GM20431 (cell line): ENCODE data around the gene LTO1.

Experiments used
- in situ Hi-C: fragments of 300-500 bp; cut with MseI, MboI; formaldehyde crosslinking; loops from one replicate; pipeline ENCODE4 v1.15.0; 2020; ENCODE audit warnings: low sequenced_read_pairs; ENCODE audit not compliant: unreplicated experiment

Gene LTO1

DNA sequence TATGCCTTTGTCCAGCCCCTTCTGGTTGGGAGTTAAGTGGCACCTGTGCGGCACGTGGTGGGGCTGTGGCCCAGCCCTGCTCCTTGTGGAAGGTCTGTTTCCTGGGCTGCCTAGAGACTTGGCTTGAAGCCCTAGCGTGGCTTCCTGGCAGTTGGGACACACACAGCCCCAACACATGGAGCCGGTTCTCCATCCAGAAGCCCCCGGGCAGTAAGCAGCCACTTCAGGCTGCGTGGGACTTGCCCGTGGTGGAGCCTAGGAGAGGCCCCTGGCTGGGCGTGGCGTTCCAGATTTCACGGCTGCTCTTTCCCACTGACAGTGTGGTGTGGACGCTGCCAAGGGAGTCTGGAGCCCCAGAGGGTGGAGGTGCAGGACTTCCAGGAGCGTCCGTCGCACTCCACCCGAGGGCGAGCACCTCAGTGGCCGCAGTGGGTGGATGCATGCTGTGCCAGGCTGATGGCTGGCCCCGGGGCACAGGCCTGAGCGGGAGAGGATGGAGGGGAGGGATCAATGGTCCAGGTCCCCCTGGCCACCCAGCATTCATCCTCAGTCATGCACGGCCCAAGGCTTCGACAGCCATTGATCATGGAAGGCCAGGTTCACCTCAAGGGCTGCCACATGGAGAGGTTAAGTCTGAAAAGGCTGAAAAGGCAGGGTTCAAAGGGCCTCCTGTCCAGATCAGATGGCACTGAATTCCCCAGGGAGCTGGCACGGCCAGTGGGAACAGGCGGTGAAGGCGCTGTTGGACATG, 24.9 kb downstream of the LTO1 start:
- in situ Hi-C loops, result no loop called here

DNA sequence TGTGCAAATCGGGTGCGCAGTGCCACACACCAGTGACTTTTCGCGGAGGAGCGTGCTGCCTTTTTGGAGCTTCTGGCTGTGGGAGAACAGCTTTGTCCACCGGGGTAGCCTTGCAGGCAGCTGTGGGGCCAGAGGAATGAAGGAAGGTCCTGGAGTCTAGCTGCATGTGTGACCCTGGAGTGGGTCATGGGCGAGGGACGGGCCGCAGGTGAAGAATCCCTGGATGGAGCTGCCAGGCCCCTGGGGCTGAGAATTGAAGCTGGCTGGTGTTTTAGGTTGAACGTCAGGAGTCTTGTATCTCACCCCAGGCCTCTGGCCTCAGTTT, 25.6 kb downstream of the LTO1 start:
- in situ Hi-C loops, result loop anchor here (25.0 kb wide), 1 partner anchor 362 kb away; the partner anchor contains the start of gene MYEOV

DNA sequence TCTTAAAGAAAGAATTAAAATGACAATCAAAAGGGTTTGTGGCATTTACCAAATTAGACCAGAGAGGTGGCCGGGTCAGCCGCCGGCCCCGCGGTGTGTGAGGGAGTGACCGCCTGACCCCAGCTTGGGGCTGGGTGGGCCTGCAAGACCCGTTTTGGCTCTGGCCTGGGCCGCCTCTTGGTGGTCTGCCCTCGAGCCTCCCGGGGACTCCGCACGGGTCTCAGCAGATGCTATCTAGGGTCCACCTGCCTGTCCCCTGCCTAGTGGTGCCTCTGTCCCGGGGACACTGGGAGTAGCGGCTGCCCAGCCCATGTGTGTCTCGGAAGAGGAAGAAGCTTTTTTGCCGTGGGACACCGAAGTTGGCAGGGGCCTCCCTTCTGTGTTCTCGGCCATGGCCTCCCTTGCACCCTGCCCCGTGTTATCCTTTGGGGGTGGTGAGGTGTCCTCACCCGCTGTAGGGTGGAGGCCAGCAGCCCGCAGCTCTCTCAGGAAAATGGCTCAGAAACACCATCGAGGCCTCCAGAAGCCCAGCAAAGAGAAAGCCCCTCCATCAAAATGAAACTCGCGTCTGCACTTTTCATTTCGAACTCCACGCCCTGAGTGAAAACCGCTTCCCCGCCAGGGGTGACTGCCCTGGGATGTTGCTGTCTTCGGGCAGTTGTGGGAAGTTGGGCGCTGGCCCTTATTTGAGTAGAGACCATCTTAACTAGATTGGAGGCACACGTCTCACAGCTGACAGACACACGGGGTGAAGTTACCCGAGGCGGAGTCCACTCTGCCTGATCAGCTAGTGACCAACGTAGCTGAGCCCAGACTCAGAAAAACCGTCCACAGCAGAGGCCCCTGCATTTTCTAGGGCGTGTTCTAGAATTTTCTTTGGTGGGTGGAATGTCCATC, 26.2 kb downstream of the LTO1 start:
- in situ Hi-C loops, result loop anchor here (25.0 kb wide), 1 partner anchor 362 kb away; the partner anchor contains the start of gene MYEOV

DNA sequence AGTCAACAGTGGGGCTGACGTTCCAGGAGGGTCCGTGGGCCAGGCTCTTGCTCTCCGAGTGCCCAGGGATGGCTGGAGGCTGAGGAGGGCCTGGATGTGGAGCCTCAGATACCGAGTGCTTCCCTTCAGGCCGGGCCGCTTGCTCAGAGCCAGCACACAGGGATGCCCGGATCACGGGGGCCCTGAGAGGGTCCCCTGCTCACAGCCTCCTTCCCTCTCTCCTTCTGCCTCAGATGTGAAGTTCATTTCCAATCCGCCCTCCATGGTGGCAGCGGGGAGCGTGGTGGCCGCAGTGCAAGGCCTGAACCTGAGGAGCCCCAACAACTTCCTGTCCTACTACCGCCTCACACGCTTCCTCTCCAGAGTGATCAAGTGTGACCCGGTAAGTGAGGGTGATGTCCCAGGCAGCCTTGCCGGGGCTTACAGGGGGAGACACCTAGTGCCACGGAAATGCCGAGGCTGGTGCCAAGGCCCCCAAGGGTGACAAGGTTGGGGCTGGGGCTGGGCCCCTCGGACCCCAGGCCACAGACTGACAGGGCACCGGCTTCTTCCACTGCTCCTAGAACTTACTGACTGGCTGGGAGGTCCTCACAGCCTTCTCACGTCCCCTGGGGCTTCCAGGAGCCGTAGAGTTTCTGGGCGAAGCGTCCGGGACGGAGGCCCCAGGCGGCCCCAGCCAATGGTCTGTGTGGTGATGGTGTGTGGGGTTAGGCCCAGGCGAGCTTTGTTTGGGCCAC, 27.2 kb downstream of the LTO1 start:
- in situ Hi-C loops, result loop anchor here (25.0 kb wide), 1 partner anchor 361 kb away; the partner anchor contains the start of gene MYEOV

DNA sequence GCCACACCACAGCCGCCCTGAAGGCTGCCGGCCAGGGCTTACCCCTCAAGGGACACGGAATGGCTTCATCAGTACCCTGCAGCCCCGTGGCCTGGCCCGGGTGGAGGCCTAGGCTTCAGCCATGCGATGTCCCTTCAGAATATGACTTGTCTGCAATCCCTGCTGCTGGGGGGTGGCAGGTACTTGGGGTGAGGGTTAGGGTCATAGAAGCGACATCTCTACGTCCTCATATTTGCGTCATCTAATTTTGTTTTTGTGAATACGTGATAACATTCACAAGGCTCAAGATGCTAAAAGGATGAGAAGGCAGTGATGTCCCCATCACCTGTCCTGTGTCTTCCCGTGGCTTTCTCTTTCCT, 27.8 kb downstream of the LTO1 start:
- in situ Hi-C loops, result loop anchor here (25.0 kb wide), 1 partner anchor 360 kb away; the partner anchor contains the start of gene MYEOV

DNA sequence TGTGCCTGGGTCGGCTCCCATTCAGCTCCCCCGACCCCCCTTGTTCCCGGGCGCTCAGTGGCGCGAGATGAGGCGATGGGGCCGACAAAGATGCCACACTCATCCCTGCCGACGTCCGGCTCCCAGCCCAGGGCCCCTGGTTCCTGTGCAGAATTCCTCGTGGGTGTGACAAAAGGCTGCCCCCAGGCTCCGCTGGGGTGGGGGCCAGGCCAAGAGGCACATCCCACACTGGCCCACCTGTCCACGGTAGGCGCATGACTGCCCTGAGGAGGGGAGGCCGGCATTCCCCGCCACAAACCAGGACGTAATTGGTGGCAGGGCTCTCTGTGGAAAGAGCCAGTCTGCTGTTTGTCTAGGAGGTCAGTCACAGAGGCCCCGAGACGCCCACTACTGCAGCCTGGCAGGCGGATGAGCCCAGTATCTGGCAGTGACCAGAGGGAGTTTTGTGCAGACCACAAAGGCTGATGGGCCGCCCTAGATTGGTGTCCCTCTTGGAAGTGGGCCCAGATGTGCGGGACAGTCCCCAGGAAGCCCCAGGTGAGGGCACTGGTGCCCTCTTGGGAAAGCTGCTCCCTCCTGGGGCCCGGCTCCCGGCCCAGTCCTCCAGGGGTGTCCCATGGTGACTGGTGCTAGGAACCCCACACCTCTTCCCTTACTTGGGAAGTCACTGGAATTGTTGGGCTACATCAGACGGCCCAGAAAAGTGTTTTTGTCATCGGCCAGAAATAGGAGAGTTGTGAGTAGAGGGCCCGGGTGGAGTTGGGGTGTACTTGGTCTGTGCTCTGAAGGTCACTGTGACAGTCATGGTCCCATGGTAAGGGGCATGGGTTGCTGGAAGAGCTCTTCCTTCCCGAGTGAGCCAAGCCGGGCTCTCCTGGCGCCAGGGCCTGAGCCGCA, 28.4 kb downstream of the LTO1 start:
- in situ Hi-C loops, result loop anchor here (25.0 kb wide), 1 partner anchor 359 kb away; the partner anchor contains the start of gene MYEOV

DNA sequence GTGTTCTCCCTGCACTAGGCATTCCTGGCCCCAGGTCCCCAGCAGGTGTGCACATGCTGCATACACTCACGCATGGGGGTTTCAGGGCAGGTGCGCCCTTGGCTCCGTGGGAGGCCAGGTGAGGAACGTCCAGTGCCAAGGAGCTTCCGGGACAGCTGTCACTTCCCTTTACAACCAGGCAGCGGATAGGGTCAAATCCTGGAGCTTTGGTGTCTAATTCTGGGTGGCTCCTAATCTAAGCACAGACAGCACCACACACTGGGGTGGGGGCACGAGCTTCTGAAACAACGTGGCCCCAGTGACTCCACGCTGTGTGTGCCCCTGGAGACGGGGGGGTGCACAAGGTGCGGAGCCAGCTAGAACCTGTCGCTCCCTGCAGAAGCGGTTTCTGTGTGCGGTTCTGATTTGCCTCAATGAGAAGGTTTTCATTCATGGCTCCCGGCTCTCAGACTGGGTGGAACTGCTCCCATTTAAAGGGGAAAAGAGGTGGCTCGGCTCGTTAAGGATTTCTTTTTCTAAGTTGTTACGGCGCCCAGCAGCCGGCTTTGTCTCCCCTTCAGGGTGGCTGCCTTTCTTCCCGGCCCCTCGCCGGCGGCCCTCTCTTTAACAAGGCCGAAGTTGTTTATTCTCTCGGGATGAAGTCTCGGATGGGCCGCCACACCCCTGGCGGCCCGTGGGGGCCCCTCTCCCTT, 29.2 kb downstream of the LTO1 start:
- in situ Hi-C loops, result loop anchor here (25.0 kb wide), 1 partner anchor 359 kb away; the partner anchor contains the start of gene MYEOV

DNA sequence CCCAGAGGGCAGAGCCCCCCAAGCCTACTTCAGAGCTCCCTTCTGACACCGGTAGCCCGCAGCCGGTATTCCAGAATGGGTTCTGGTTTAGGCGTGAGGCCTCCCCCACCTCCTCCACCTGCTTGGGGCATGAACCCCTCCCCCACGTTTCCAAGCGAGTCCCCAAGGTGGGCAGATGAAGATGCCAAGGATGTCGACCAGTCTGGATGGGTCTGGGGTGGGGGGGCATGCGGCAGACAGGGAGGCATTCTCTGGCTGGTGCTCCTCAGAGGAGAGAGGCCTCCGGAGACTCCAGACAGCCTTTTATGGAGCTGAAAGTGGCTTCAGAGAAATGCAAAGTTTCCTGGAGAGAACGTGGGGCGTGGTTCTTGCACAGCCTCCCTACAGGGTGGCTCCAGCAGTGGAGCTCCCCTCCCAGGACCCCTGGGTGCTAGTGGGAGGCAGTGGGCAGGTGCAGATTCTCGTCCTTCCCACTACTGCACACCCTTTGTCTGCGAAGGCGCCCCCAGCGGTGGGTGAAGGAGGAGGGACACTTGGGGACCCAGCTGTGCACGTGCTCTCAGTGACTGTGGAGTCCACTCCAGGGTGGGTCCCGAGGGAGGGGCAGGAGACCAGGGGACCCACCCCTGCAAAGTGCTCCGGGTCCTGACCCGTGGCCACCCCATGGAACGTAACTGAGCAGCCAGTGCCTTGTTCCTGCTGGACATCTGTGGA, 30.0 kb downstream of the LTO1 start:
- in situ Hi-C loops, result loop anchor here (25.0 kb wide), 1 partner anchor 358 kb away; the partner anchor contains the start of gene MYEOV

DNA sequence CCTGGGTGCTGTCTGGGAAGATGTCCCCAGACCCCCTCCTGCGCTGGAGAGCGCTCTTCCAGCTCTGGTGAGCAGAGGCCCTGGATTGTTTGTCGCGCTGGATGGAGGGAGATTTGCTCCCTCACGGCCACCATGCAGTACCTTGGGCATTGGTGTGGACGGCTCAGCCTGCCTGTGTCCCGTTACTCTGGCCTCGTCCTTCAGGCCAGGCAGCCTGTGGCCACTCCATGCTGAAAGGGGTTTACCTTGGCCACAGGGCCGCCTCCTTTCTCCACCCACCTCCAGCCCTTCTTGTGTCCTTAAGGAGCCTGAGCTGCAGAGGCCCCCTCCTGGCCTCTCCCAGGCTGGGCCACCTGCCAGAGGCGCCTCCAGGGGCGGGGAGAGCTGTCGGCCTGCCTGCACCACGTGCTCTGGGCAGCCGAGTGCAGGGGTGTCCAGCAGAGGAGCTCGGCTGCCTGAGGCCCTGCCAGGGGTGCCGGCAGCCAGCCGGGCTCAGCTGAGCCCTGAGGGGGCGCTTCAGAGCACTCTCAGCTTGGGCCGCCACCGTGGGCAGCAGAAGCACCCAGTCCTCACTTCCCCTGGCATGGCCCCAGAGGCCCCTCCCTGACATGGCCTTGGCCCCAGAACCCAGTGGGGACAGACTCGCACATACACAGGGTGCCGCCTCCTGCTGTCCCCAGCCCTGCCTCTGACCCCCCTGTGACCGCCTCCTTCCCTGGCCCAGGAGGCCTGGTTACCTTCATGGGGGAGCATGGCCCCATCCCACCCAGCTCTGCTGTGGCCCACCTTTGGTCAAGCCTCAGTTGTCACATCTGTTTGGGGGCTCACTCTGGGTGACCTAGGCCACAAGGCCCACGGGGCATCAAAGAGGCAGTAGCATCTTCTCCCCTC, 30.8 kb downstream of the LTO1 start:
- in situ Hi-C loops, result loop anchor here (25.0 kb wide), 1 partner anchor 357 kb away; the partner anchor contains the start of gene MYEOV

DNA sequence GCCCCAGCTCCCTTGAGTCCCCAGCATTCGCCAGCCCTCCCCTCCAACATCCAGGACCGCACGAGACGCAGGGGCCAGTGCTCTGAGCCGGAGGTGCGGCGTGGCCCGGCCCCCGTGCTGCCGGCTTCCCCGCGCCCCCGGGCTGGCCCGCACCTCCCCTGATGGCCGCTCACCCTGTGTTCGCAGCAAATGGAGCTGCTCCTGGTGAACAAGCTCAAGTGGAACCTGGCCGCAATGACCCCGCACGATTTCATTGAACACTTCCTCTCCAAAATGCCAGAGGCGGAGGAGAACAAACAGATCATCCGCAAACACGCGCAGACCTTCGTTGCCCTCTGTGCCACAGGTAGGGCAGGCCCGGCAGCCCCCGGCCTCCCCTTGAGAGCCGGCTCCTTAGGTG, 31.5 kb downstream of the LTO1 start:
- in situ Hi-C loops, result loop anchor here (25.0 kb wide), 1 partner anchor 356 kb away; the partner anchor contains the start of gene MYEOV

DNA sequence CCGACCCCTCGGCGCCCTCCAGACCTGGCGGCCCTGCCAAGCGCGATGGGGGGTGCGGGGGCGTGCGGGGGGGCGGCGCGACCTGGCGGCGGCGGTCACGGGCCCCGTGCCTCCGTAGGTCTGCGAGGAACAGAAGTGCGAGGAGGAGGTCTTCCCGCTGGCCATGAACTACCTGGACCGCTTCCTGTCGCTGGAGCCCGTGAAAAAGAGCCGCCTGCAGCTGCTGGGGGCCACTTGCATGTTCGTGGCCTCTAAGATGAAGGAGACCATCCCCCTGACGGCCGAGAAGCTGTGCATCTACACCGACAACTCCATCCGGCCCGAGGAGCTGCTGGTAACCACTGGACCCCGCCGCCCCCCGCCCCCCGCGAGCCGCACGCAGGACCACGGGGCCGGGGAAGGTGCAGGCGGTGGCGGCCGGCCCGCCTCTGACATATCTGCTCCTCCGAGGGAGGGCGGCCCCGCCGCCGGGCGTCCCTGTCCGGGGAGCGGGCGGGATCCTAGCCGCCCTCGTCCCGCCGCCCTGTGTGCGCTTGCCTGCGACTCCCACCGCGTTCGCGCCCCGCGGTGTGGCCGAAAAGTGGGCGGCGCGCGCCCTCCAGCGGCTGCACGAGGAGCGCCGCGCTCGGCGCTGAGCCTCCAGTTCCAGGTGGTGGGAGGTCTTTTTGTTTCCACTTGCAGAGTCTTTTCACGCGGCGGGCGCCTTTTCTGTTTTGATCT, 32.1 kb downstream of the LTO1 start:
- in situ Hi-C loops, result loop anchor here (25.0 kb wide), 1 partner anchor 356 kb away; the partner anchor contains the start of gene MYEOV

DNA sequence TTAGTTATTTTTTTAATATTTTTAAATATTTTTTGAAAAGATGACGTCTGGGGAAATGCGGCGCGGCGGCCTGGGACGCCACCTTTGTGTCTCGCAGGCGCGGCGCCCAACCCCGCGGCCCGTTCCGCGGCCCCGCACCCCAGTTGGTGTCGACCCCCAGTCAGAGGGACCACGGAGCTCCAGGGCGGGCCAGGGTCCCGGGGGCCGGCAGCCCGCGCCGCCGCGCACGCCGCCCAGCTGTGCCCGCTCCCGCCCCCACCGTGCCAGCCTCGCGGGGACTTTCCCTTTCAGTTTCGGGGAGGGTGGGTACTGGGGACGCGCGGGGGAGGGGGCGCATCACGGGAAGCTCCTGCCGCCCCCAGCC, 32.6 kb downstream of the LTO1 start:
- in situ Hi-C loops, result loop anchor here (25.0 kb wide), 1 partner anchor 355 kb away; the partner anchor contains the start of gene MYEOV

DNA sequence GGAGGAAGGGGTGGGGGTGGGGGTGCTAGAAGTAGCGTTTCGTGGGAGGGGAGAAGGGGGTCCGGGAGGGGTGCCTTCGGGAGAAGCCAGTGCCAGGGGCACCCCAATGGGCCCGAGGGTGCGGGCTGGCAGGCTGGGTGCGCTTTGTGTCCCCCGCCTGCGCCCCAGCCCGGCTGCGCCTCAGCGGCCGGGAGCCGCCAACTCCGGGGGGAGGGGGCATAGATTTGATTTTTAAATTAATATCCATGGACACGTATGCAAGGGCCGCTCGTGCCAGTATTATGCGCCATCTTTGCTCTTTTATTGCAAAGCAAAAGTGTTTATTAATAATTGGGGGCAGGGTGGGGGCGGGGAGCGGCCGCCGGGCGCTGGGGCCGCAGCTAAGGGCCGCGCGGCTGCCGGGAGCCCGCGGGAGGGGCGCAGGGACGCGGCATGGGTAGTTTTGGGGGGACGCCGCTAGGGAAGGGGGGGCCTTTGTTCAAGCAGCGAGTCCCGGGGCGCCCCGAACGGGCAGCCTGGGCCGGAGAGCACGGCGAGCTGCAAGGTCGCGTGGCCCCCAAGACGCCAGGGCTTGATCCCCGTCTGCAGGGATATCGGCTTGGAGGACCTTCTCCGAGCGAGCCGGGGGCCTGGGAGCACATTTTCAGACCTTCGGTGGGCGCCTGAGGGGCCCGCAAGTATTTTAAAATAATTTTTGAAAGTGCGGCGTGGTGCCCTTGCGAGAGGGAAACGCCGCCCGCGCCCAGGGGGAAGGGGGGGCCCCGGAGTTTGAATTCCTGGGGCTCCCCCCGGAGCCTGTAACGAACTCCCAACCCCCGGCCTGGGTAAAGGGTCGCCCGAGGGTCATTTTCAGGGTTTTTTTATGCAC, 33.2 kb downstream of the LTO1 start:
- in situ Hi-C loops, result loop anchor here (25.0 kb wide), 1 partner anchor 355 kb away; the partner anchor contains the start of gene MYEOV

DNA sequence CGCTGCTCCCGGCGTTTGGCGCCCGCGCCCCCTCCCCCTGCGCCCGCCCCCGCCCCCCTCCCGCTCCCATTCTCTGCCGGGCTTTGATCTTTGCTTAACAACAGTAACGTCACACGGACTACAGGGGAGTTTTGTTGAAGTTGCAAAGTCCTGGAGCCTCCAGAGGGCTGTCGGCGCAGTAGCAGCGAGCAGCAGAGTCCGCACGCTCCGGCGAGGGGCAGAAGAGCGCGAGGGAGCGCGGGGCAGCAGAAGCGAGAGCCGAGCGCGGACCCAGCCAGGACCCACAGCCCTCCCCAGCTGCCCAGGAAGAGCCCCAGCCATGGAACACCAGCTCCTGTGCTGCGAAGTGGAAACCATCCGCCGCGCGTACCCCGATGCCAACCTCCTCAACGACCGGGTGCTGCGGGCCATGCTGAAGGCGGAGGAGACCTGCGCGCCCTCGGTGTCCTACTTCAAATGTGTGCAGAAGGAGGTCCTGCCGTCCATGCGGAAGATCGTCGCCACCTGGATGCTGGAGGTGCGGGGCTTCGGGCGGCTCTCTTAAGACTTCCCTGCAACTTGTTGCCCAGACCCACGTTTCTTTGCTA, 34.1 kb downstream of the LTO1 start, which contains the start of gene CCND1:
CCND1 (plus strand) TSS at position 162 of the 587 bp plus-strand sequence; CDS start at position 320, 158 bp downstream.
- in situ Hi-C loops, result loop anchor here (25.0 kb wide), 1 partner anchor 354 kb away; the partner anchor contains the start of gene MYEOV
